ENCODE results near the gene FIBCD1.

The FIBCD1 gene

GRCh38 chr9:130884542-130885483 is 54.2 kb downstream of the FIBCD1 start:
- no peak for TF ChIP-seq CTCF (IDR thresholded peaks at IDR 0.05; ENCODE audit: extremely low read depth, insufficient read depth, missing control alignments)
- in situ Hi-C loops (cut with MboI; ENCODE audit: low pct_unique_long_range_greater_than_20kb, low sequenced_read_pairs, unreplicated experiment): no loop called here
- DNase-seq (ENCODE audit: low spot score): no peak

GRCh38 chr9:130884111-130884531 is 54.9 kb downstream of the FIBCD1 start:
- in situ Hi-C loops (cut with MboI; ENCODE audit: low pct_unique_long_range_greater_than_20kb, low sequenced_read_pairs, unreplicated experiment): no loop called here
- no peak for DNase-seq (ENCODE audit: low spot score)

GRCh38 chr9:130883479-130883878 is 55.6 kb downstream of the FIBCD1 start:
- no peak for TF ChIP-seq CTCF (IDR thresholded peaks at IDR 0.05; ENCODE audit: extremely low read depth, insufficient read depth, missing control alignments)
- in situ Hi-C loops (cut with MboI; ENCODE audit: low pct_unique_long_range_greater_than_20kb, low sequenced_read_pairs, unreplicated experiment): no loop called here
- DNase-seq (ENCODE audit: low spot score): no peak

More at GRCh38 chr9:130884111-130884531, 54.9 kb downstream of the FIBCD1 start:
- no peak for TF ChIP-seq CTCF (IDR thresholded peaks at IDR 0.05; ENCODE audit: extremely low read depth, insufficient read depth, missing control alignments)

- TF ChIP-seq CTCF (IDR thresholded peaks at IDR 0.05; ENCODE audit: extremely low read depth, insufficient read depth, missing control alignments): no peak
- in situ Hi-C loops (cut with MboI; ENCODE audit: low pct_unique_long_range_greater_than_20kb, low sequenced_read_pairs, unreplicated experiment): no loop called here
- no peak for DNase-seq (ENCODE audit: low spot score)
These were observed 56.3 kb downstream of the FIBCD1 start for GRCh38 chr9:130882696-130883225.

GRCh38 chr9:130881516-130881915 is 57.5 kb downstream of the FIBCD1 start:
- no peak for TF ChIP-seq CTCF (IDR thresholded peaks at IDR 0.05; ENCODE audit: extremely low read depth, insufficient read depth, missing control alignments)
- DNase-seq (ENCODE audit: low spot score): no peak
- in situ Hi-C loops (cut with MboI; ENCODE audit: low pct_unique_long_range_greater_than_20kb, low sequenced_read_pairs, unreplicated experiment): no loop called here

GRCh38 chr9:130880599-130881220 is 58.3 kb downstream of the FIBCD1 start:
- no peak for TF ChIP-seq CTCF (IDR thresholded peaks at IDR 0.05; ENCODE audit: extremely low read depth, insufficient read depth, missing control alignments)
- in situ Hi-C loops (cut with MboI; ENCODE audit: low pct_unique_long_range_greater_than_20kb, low sequenced_read_pairs, unreplicated experiment): no loop called here

More at GRCh38 chr9:130880599-130881220, 58.3 kb downstream of the FIBCD1 start:
- DNase-seq (ENCODE audit: low spot score): no peak
